ENCODE measurements around the gene YIPF1. TPM values are rescaled to one million over a fixed set of nuclear protein-coding genes. Genes with fewer than 3 reads are reported as not detected.

Gene YIPF1
- total and polyA plus RNA-seq, 10 of the 15 experiments (the other 5 are each of a cell fraction or from before 2014, with no cell fraction given): 13.0 to 36.0 (median 20.3) TPM

- CTCF ChIA-PET: interaction anchor here (1.2 to 1.9 kb wide), 2 partner anchors 10 to 96 kb away, joined by 4 to 10 read pairs; no protein-coding TSS in a partner anchor
- in situ Hi-C loops (cut with MboI) (no loop called here), intact Hi-C loops (cut with micrococcal nuclease; ENCODE audit: unreplicated experiment) (no loop called here)
- H2AFZ ChIP-seq (ENCODE audit: control insufficient read depth, low read depth, low read length): no peak overlapping the region
- H3K79me2 ChIP-seq (ENCODE audit: control insufficient read depth, insufficient read depth, low read length): no peaks in the 10 kb centered on the region
- FAIRE-seq: no peak
- no peaks in the 10 kb centered on the region; the same call in 2 of the 3 replicates for H3K9me3 ChIP-seq (replicated peaks; ENCODE audit: control insufficient read depth, insufficient read depth, low read length)
- SMC1A ChIA-PET (ENCODE audit: uncharacterized antibody, unreplicated experiment): no interaction called here
- DNase-seq (ENCODE audit: low read depth, low spot score): no peak
- no peak overlapping the region for H3K4me3 ChIP-seq
- H3K27ac ChIP-seq (ENCODE audit: control insufficient read depth, insufficient read depth): no peak overlapping the region
- BruUV-seq (replicated peaks): no TSS peak
- no peak overlapping the region for H3K4me2 ChIP-seq (ENCODE audit: control insufficient read depth, insufficient read depth)
- no peak for ATAC-seq
- POLR2A ChIA-PET: no interaction called here
- H3K27me3 ChIP-seq (replicated peaks in 1 of 2; ENCODE audit: control insufficient read depth in 2 of 2, insufficient read depth in 2 of 2, low read length in 1 of 2): no peaks in the 10 kb centered on the region
- 99% methylated on average over 5 of the region's 5 CpGs for WGBS (ENCODE audit: insufficient coverage, insufficient replicate concordance, low lambda C conversion rate, missing lambda C conversion rate)
- TF ChIP-seq FOXM1 (IDR thresholded peaks at IDR 0.05; ENCODE audit: low read depth, low read length) (no peak), BCL11A (IDR thresholded peaks at IDR 0.05; ENCODE audit: low read depth, low read length) (no peak)
- H3K4me1 ChIP-seq (ENCODE audit: control insufficient read depth, insufficient read depth, low read length): no peaks in the 10 kb centered on the region
- H3K36me3 ChIP-seq (ENCODE audit: control insufficient read depth in 2 of 2, insufficient read depth in 2 of 2, low read length in 1 of 2): peaks cover 5 to 23% of the 10 kb centered on the region in 2 experiments
- no peak overlapping the region for H3K9ac ChIP-seq (ENCODE audit: control insufficient read depth, insufficient read depth, low read length)
- no peaks in the 10 kb centered on the region for H4K20me1 ChIP-seq (ENCODE audit: control insufficient read depth, insufficient read depth)
- RAD21 ChIA-PET (ENCODE audit: unreplicated experiment): no interaction called here
Observed at GRCh38 chr1:53810007-53810406, 79.6 kb downstream of the YIPF1 start.

- no peaks in the 10 kb centered on the region for H3K27me3 ChIP-seq (replicated peaks in 1 of 2; ENCODE audit: control insufficient read depth in 2 of 2, insufficient read depth in 2 of 2, low read length in 1 of 2)
- no peak for TF ChIP-seq ZZZ3 (IDR thresholded peaks at IDR 0.05; ENCODE audit: control insufficient read depth, insufficient read length, low read depth)
- TF ChIP-seq SMC3 (IDR thresholded peaks at IDR 0.05; ENCODE audit: borderline replicate concordance, low read length): no peak
- no peak for TF ChIP-seq ZNF384 (IDR thresholded peaks at IDR 0.05; ENCODE audit: borderline replicate concordance, low read depth, low read length)
- TF ChIP-seq LARP7 (IDR thresholded peaks at IDR 0.05): no peak
- no peak for TF ChIP-seq TCF3 (IDR thresholded peaks at IDR 0.05; ENCODE audit: borderline replicate concordance, insufficient read depth, low read depth, low read length)
- no peak for TF ChIP-seq HCFC1 (IDR thresholded peaks at IDR 0.05; ENCODE audit: low read length)
- TF ChIP-seq POU2F2 (IDR thresholded peaks at IDR 0.05; ENCODE audit: borderline replicate concordance, low read depth, low read length): no peak
- TF ChIP-seq ZSCAN29 (IDR thresholded peaks at IDR 0.05): no peak
- TF ChIP-seq SP1 (IDR thresholded peaks at IDR 0.05; ENCODE audit: low read depth, low read length): no peak
- TF ChIP-seq SIN3A (IDR thresholded peaks at IDR 0.05; ENCODE audit: low read depth, low read length): no peak
- no peak for TF ChIP-seq ASH2L (IDR thresholded peaks at IDR 0.05; ENCODE audit: borderline replicate concordance, low read depth)
- no peak for TF ChIP-seq CEBPB (IDR thresholded peaks at IDR 0.05; ENCODE audit: borderline replicate concordance in 1 of 2, low read depth in 2 of 2, low read length in 2 of 2)
- TF ChIP-seq EGR1 (IDR thresholded peaks at IDR 0.05; ENCODE audit: borderline replicate concordance in 1 of 2, low read depth in 2 of 2, low read length in 2 of 2): no peak
- no peak for TF ChIP-seq ATF7 (IDR thresholded peaks at IDR 0.05; ENCODE audit: low read depth)
- no peak for TF ChIP-seq TARDBP (IDR thresholded peaks at IDR 0.05; ENCODE audit: borderline replicate concordance)
- TF ChIP-seq NFXL1 (IDR thresholded peaks at IDR 0.05; ENCODE audit: borderline replicate concordance): no peak
- TF ChIP-seq RBBP5 (conservative IDR thresholded peaks at IDR 0.05): no peak
- TF ChIP-seq ATF2 (IDR thresholded peaks at IDR 0.05; ENCODE audit: low read length): no peak
- no peak for TF ChIP-seq RCOR1 (conservative IDR thresholded peaks at IDR 0.05; ENCODE audit: low read depth, low read length)
Observed at GRCh38 chr1:53807916-53808315, 81.7 kb downstream of the YIPF1 start.

More at GRCh38 chr1:53807916-53808315, 81.7 kb downstream of the YIPF1 start:
- ATAC-seq: no peak
- RAD21 ChIA-PET (ENCODE audit: unreplicated experiment): no interaction called here
- 96% methylated on average over 5 of the region's 5 CpGs for WGBS (ENCODE audit: insufficient coverage, insufficient replicate concordance, low lambda C conversion rate, missing lambda C conversion rate)
- Histone ChIP-seq H4K20me1 (ENCODE audit: control insufficient read depth, insufficient read depth) (no peaks in the 10 kb centered on the region), H3K4me3 (no peak overlapping the region), H3K9me3 (replicated peaks; ENCODE audit: control insufficient read depth, insufficient read depth, low read length) (no peaks in the 10 kb centered on the region; the same call in 2 of the 3 replicates), H3K27ac (ENCODE audit: control insufficient read depth, insufficient read depth) (no peak overlapping the region), H3K79me2 (ENCODE audit: control insufficient read depth, insufficient read depth, low read length) (no peaks in the 10 kb centered on the region), H3K9ac (ENCODE audit: control insufficient read depth, insufficient read depth, low read length) (no peak overlapping the region), H3K4me1 (ENCODE audit: control insufficient read depth, insufficient read depth, low read length) (no peaks in the 10 kb centered on the region), H2AFZ (ENCODE audit: control insufficient read depth, low read depth, low read length) (no peak overlapping the region), H3K4me2 (ENCODE audit: control insufficient read depth, insufficient read depth) (no peak overlapping the region), H3K36me3 (ENCODE audit: control insufficient read depth in 2 of 2, insufficient read depth in 2 of 2, low read length in 1 of 2) (peaks cover 7 to 27% of the 10 kb centered on the region in 2 experiments)
- POLR2A ChIA-PET: no interaction called here
- intact Hi-C loops (cut with micrococcal nuclease; ENCODE audit: unreplicated experiment) (no loop called here), in situ Hi-C loops (cut with MboI) (no loop called here)
- CTCF ChIA-PET: interaction anchor here (1.7 kb wide), 1 partner anchor 12 kb away, joined by 5 read pairs; no protein-coding TSS in a partner anchor
- BruUV-seq (replicated peaks): no TSS peak
- no peak for DNase-seq (ENCODE audit: low read depth, low spot score)
- FAIRE-seq: no peak
- SMC1A ChIA-PET (ENCODE audit: uncharacterized antibody, unreplicated experiment): interaction anchor here (1.0 kb wide), 1 partner anchor 27 kb away, joined by 4 read pairs; no protein-coding TSS in a partner anchor
